Activated naive CD4-positive, alpha-beta T cell treated with Interleukin-2 at 50 U/mL for 16 hours (primary cell): ENCODE results near the gene S100G.

ENCODE experiments used
- DNase-seq: peaks from one replicate; pipeline ENCODE4 v3.0.0-alpha.2; 2020

S100G gene

GRCh38 chrX:16651391-16652024 lies 1.6 kb downstream of the S100G start:
- no peak for DNase-seq

- no peak for DNase-seq
Measured at GRCh38 chrX:16653424-16653823, 3.5 kb downstream of the S100G start.

- DNase-seq: no peak
Measured at GRCh38 chrX:16654093-16654492, 4.1 kb downstream of the S100G start.

GRCh38 chrX:16658284-16658683 lies 8.3 kb downstream of the S100G start:
- no peak for DNase-seq

- no peak for DNase-seq
Measured at GRCh38 chrX:16659321-16659720, 9.4 kb downstream of the S100G start.

- no peak for DNase-seq
Measured at GRCh38 chrX:16661495-16661894, 11.5 kb downstream of the S100G start.

GRCh38 chrX:16662402-16662801 lies 12.4 kb downstream of the S100G start:
- no peak for DNase-seq

GRCh38 chrX:16664074-16664473 lies 14.1 kb downstream of the S100G start:
- DNase-seq: no peak

- DNase-seq: no peak
Measured at GRCh38 chrX:16664626-16665025, 14.7 kb downstream of the S100G start.

GRCh38 chrX:16665089-16665488 lies 15.1 kb downstream of the S100G start:
- no peak for DNase-seq

GRCh38 chrX:16666541-16666940 lies 16.6 kb downstream of the S100G start:
- DNase-seq: no peak

GRCh38 chrX:16671005-16671404 lies 21.0 kb downstream of the S100G start:
- peak; percentile 3 for DNase-seq

GRCh38 chrX:16678689-16679088 lies 28.7 kb downstream of the S100G start:
- no peak for DNase-seq

GRCh38 chrX:16683007-16683664 lies 33.2 kb downstream of the S100G start:
- no peak for DNase-seq

GRCh38 chrX:16687514-16687913 lies 37.6 kb downstream of the S100G start:
- no peak for DNase-seq

- peak; percentile 65 for DNase-seq
Measured at GRCh38 chrX:16695079-16695676, 45.2 kb downstream of the S100G start.

- no peak for DNase-seq
Measured at GRCh38 chrX:16696956-16697355, 47.0 kb downstream of the S100G start.

- no peak for DNase-seq
Measured at GRCh38 chrX:16699389-16699788, 49.4 kb downstream of the S100G start.

GRCh38 chrX:16700734-16701133 lies 50.8 kb downstream of the S100G start:
- DNase-seq: no peak

GRCh38 chrX:16702700-16703599 lies 53.0 kb downstream of the S100G start:
- no peak for DNase-seq
